UCSD-AML1 (cell line): ENCODE data around the gene CHKA.

Experiments
- DNase-seq: peaks from one replicate; lab custom pipeline; 2025; ENCODE audit not compliant: unreplicated experiment; lab: John Stamatoyannopoulos, UW

CHKA gene

DNA sequence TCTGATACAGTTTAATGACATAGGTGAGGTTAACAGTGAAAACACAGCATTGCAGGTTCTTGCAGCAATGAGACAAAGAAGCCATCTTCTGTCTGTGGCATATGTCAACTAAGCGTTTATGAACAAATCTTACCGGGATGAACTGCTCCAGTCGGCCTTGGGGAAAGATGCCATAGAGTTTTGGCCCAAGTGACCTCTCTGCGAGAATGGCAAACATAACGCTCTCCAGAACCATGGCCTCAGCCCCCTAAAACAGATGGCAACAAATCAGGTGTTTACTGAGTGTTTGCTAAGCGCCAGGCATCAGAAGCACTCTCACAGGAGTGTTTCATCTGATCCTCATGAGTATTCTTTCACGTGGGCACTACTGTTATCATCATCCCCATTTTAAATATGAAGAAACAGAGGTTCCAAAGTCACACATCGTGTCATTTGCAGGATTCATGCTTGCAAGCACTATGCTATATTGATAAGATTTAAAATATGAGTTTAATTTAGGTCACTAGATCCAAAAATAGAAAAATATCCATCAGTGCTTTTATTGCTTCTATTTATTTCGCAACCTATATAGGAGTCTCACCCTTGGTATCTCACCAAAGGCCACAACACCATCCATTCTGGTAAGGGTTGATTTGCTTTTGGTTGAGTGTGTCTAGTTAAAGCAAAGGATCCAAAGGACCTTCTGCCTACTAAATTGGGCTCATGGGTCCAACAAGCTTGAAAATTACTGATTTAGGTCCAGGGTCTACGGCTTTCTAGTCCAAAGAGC lies 46.4 kb downstream of the CHKA start:
- no peak for DNase-seq

- no peak for DNase-seq
Observed at GRCh38 chr11:68071281-68072048, 49.7 kb downstream of the CHKA start.

GRCh38 chr11:68067991-68068390 lies 53.2 kb downstream of the CHKA start:
- no peak for DNase-seq

- no peak for DNase-seq
Observed at GRCh38 chr11:68066742-68067141, 54.4 kb downstream of the CHKA start.

DNA sequence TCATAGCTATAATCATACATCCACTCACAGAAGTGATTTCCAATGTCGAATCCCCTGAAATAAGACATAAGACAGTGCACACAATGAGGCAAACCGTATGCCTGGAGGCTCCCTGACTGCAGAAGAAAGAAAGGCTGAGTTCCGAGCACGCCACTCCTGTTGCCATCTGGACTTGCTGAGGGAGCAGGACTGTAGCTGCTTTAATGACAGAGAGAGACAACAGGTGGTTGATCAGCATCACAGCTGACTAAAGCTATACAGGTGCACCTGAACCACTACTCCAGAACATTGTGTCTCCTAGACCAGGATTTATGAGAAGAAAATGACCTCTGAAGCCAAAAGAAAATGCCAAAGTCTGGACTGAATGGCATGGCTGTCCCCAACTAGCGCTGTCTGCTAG lies 55.3 kb downstream of the CHKA start:
- no peak for DNase-seq

DNA sequence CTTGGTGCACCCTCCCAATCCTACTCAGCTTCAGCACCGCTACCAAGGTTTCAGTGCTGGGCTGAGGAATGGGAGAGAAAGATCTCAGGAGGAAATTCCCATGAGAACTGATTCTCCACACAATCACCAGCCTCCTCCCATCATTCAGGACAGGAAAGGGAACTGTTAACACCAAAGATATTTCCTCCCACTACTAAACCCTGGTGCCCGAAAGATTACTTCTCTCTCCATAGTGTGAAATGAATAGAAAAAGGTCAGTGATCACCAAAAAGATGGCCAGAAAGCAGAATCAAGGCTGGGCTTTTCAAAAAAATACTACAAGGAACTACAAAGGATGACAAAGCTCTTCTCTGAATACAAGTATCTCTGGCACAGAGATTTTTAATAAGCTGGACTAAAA lies 56.3 kb downstream of the CHKA start:
- DNase-seq = no peak

- DNase-seq = no peak
Observed at GRCh38 chr11:68061508-68061907, 59.7 kb downstream of the CHKA start.

- no peak for DNase-seq
Observed at GRCh38 chr11:68057807-68058206, 63.4 kb downstream of the CHKA start.

GRCh38 chr11:68056317-68057285 lies 64.6 kb downstream of the CHKA start:
- no peak for DNase-seq

GRCh38 chr11:68053981-68054812 lies 67.0 kb downstream of the CHKA start:
- DNase-seq = no peak

DNA sequence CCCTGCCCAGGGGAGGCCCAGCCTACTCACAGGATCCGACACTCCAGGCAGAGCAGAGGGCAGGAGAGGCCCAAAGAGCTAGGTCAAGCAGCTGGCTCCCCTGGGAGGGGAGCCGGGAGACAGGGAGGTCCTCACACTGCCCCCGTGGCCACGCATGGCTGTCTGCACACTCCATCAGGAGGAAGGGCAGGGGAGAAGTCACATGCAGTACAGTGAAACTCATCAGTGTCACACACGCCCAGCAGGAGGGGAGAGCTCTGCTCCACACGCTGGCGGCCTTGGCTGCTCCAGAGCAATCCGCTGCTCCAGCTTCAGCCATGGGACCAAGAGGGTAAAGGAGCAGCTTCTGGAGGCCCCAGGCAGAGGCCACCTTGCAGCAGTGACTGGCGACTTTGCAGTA lies 68.1 kb downstream of the CHKA start:
- no peak for DNase-seq

DNA sequence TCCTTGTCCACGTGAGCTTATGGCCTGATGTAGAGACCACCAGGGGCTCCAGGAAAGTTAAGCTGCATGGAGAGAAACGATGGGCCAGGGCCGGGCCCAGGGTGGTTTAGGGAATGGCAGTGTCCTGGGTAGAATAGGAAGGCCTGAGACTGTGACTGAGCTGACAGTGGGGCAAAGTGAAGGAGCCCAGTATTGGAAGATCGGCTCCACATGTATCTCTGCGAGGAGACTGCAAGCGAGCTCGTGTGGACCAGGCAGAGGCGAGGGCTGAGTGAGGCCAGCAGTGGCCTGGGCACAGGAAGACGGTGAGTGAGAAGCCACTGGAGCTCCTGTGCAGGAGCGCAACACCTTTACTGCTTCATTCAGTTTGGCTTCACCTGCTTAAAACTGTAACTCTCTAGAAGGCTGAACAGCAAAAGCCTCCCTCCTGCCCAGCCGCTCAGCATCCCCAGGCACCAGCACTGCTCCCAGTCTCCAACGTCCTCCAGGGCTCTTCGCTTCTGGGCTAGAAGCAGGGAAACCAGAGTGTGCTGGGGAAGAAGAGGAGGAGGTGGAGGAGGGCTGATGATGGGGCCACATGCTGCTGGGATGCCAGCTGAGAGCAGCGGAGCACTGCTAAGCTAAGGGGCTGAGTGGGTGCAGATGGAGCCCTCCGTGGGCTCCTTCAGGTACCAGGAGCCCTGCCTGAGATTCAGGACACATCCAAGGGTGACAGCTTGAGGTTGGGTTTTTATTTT lies 68.9 kb downstream of the CHKA start:
- DNase-seq = no peak

DNA sequence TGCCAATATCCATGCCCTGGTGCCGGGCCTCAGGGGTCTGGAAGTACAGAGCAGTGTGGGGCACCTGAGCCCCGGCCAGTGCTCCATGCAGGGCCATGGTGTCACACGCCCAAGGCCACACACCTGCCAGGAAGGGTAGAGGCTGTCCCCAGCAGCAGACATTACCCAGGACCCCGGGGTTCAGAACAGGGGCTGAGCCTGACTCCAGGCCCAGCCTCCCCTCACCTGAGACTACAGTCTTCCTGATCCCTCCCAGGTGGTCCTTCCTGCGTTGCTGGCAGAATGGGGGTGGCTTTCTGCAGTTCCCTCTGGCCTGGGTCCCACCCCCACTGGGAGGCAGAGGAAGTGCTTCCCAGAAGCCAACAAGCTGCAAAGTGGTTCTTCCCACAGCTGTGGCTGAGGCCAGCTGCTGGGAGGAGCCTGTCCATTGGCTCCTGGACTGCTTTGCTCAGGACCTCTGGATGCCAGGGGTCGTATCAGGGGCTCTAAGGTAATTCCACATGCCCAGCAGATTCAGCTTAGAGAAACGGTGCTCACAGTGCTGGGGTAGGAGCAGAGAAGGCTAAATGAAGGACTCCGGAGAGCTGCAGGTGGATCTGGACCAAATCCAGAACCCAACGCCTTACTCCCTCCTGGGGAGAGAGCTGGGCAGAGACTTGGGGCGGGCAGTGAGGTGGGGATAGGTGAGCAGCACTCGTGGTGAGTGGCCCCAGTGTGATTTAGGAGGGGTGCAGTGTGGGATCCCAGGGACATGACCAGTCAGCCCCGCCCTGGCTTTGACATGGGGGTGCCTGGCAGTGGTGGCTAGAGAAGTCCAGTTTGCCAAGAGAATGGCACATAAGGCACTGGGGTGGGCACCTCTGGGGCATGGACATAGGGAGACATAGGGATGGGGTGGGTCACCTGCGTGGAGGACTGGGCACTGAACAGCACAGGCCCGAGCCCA lies 69.7 kb downstream of the CHKA start:
- DNase-seq = no peak

- no peak for DNase-seq
Observed at GRCh38 chr11:68050371-68050841, 70.8 kb downstream of the CHKA start.

DNA sequence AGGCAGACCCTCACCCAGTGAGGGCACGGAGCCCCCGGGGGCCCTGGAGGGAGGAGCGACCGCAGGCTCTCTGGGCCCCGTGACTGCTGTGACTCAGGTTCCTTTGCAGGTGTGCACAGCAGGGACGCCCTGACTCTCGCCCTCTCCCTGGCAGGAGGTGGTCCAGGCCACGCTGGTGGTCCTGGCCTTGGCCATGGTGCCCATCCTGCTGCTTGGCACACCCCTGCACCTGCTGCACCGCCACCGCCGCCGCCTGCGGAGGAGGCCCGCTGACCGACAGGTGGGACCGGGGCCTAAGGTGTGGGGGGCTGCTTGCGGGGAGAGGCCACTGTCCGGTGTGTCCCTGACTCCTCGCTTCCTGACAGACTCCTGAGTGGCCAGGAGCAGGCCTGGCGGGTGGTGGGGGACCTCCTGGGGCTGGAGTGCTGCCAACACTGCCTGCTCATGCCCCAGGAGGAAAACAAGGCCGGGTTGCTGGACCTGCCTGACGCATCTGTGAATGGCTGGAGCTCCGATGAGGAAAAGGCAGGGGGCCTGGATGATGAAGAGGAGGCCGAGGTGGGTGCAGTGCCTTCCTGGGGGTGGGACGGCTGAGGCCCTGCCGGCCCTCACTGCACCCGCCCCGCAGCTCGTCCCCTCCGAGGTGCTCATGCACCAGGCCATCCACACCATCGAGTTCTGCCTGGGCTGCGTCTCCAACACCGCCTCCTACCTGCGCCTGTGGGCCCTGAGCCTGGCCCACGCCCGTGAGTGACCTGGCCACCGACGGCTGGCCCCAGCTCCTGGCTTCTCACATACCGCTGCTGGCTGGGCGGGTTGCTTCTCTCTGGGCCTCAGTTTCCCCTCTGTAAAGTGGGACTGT lies 71.4 kb downstream of the CHKA start:
- no peak for DNase-seq

GRCh38 chr11:68048681-68049508 lies 72.3 kb downstream of the CHKA start:
- DNase-seq = no peak
